Hippocampal formation (tissue), 2 donors: ENCODE measurements around the gene GLRA2.
"Not testable (repeated sequence)": the region's sequence is repeated elsewhere in the genome, so short reads cannot be mapped to it uniquely, and the experiment has no call there.

Experiments used
- DNase-seq, 2 donors: peaks; one replicate each; lab custom pipeline; 2025; lab: John Stamatoyannopoulos, UW

GLRA2 gene

DNA sequence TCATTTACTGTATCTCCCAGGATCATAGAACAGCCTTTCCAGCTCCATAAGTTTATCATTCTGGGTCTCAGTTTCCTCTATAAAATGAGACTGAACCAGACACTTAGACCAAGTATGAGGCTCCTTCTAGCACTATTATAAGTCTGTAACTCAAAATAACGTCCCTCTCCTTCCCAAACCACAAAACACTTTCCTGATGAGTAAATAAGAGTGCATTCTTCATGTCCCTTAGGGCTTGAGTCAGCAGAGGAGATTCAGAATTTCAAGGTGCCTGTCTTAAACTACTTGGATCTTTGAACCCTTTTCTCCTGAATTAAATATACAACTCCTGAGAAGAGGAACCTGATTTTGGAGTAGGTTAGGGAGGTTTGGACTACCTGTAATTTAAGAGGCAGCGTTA is 62.6 kb downstream of the GLRA2 start:
- no peak for DNase-seq

DNA sequence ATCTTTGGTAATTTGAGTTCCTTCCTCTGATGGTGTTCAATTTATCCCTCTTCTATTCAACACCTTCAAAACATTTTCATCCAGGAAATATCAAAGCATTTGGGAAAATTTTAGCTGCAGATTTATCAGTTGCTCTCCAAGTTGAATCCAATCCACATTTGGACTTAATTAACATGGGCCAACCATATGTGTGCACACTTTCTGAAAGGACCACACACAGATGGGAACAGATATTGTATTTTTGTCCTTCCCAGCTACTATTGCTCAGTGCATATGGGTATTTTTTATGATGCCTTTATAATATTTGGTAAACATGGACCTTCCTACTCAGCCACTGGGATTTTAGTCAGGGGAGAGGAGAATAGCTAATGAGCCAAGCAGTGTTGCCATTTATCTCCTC is 65.2 kb downstream of the GLRA2 start:
- no peak for DNase-seq

DNA sequence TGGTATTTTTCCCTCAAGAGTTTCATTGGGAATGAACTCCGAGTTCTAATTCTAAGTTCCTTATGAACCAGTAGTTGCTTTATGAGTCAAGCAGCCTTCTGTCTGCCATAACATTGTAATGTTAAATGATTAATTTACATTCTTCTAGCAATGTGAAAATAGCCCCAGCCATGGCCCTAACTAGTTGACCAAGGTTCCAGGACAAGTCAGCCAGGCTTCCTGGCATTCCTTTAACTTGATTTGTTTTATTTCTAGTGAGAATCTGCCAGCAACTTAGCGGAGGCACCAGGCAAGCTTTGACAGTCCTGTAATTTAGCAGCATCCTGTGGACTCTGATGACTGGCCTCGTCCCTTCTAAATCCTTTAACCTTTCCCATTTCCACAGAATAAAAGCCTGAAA is 69.0 kb downstream of the GLRA2 start:
- DNase-seq = no peak

DNA sequence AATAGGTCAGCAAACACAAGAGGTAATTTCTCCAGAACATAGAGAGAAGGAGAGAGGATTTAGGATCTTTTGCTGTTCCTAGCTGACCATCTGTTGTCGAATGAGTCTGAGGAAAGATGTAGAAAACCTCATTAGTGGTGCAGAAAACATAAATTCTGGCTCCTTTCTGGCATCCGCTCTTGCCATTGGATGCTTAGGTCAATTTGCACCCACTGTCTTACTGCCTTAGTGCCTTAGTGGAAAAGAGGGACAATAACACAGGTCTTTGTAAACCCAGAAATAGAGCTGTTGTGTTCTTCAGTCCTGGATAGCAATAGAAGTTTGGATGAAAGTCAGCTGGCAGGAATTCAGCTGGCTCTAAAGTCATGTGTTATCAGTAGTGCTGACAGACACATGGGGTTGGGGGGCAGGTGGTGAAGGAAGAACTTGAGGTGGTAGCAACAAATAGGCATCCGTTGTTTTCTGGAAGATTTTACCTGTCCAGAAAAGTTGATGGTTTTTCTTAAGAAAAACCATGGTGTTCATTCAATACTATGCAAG is 78.2 kb downstream of the GLRA2 start:
- no peak for DNase-seq

DNA sequence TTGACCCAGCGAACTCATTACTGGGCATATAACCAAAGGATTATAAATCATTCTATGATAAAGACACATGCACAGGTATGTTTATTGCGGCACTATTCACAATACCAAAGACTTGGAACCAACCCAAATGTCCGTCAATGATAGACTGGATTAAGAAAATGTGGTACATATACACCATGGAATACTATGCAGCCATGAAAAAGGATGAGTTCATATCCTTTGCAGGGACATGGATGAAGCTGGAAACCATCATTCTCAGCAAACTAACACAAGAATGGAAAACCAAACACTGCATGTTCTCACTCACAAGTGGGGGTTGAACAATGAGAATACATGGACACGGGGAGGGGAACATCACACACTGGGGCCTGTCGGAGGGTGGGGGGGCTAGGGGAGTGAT is 83.1 kb downstream of the GLRA2 start:
- not testable (repeated sequence) for DNase-seq

DNA sequence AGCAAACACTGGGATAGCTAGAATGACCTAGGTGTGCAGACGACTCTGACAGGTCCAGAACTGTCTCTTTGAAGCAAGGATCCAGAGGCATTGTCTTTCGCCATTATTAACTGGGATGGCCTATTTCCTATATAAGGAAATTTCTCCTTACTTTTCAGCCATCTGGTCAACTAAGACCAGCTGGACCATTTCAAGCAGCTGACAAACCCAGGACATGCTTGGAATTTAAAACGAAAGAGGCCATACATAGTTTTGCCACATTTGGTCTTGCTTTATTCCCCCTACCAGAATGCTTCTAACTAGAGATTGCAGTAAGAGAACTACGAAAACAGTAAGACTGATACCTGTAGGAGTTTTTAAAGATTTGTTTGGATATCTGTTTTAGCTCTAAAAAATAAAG is 87.0 kb downstream of the GLRA2 start:
- DNase-seq = no peak

DNA sequence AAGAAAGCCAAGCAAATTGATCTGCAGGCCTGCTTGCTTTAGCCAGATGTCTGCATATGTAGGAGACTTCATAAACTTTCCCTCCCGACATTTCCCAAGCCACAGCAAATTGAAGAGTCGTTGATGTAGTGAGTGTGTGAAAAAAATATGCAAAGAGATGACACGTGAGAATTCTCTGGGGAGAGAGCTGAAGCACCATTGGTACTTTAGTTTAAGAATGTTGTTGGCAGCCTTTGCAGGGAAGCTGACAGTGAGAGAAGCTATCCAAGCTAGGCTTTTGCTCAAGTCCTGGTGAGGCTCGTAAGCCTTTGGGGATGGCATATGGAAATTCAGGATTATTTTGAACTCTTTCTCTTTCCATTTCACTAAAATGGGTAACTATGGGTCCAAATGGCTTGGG is 87.5 kb downstream of the GLRA2 start:
- no peak for DNase-seq

DNA sequence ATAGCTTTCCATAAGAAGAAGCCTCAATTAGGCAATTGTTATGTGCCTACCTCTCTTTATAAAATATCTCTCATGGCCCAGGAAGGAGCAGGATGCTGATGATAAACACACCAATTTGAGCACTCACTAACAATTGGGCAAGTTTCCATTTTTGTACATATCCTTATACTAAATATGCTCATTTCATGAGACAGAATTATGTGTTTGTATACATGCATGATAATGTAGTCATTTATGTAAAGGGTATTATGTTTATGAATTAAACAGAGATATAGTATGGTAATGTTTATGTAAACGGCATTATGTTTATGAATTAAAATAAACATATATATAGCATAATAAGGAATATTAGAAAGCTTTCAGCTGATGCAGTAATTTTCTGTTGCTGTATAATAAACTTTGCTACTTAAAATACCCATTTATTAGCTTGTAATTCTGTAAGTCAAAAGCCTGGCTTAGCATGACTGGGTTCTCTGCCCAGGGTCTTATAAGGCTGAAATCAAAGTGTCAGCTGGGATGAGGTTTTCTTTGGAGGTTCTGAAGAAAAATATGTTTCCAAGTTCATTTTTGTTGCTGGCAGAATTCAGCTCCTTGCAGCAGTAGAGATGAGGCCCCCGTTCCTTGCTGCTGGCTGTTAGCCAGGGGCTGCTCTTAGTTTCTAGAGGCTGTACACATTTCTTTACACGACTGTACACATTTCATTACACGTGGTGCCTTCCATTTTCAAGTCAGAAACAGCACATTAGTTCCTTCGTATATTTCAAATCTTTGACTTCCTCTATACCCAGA is 89.0 kb downstream of the GLRA2 start:
- no peak for DNase-seq

DNA sequence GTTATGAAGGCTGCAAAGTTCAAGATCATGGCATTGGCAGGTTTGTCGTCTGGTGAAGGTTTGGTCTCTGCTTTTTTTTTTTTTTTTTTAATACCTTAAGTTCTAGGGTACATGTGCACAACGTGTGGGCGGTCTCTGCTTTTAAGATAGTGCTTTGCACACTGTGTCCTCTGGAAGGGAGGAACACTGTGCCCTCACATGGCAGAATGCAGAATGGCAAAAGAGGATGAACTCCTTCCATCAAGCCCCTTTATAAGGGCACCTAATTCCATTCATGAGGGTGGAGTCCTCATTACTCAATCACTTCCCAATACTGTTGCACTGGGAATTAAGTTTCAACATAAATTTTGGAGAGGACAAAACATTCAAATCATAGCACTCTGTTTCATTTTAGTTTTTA is 101.4 kb downstream of the GLRA2 start:
- no peak for DNase-seq

DNA sequence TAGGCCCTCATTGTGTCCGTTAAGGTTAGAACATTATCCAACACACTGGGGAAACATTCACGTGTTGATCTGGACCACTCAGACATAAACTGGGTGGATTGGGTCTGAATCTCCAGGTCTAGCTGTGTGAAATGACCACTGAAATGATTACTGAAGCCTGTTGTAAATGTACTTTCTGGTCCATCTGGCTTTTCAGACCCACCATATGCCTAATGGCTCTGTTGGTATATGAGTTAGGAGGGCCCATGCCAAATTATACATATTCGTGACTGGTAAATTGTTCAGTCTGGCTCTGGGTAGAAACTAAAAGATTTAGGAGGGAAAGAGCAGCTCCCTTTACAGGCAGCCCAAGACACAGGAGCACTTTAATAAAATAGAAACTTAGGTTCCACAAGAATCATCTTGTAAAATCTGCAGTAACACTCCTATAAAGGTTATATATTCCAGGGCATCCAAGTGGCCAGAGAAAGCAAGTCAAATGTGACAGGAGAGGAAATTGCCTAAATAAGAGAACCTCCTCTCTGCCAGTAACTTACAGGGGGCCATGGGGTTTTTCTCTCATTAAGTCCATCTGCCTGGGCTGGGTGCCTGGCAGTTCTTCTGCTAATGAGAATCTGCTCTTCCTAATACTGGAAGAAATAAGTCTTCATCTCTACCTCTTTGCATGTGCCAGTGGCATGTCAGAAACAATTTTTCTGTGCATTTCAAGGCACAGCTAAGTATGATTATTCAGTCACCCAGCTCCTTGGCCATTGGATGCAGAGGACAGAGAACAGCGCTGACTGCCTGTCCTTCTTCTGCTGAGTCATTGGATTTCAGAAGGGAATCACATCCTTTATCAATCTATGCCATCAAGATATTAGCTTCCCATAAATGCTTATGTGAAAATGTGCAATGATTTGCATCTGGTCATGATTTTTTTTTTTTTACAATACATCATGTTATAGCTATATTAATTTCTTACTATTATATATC is 112.6 kb downstream of the GLRA2 start:
- DNase-seq = no peak

DNA sequence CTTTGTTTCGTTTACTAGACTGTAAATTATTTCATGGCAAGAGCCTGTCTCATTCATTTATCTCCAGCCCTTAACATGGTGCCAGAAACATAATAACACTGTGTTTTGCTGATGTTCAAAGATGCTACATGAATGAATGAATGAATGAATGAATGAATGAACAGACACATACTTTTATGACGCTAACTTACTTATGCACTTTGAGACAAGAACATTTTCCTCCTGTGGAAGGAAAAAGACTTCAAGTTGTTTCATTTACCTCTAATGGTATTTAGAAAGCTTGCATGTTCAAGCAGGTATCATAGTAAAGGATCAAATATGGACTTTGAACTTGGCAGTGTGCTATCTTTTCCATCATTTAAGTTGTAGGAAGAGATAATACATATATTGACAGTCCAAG is 131.6 kb downstream of the GLRA2 start:
- DNase-seq = no peak

DNA sequence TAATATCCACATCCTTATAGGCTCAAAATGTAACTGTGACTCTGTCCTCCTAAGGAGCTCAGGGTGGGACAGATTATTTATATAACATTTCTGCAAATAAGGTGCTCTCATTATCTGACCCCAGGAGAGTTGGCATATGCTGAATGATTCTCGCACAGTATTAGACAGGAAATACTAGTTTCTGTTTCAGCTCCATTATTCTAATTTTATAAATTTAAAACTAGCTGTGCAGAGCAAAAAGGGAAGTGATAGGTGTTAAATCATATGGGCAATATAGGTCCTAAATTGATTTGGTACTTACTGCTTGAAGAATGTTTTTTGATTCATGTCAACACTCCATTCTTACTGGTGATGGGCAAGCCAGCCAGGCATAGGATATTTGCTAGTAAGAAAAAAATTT is 141.5 kb downstream of the GLRA2 start:
- no peak for DNase-seq

DNA sequence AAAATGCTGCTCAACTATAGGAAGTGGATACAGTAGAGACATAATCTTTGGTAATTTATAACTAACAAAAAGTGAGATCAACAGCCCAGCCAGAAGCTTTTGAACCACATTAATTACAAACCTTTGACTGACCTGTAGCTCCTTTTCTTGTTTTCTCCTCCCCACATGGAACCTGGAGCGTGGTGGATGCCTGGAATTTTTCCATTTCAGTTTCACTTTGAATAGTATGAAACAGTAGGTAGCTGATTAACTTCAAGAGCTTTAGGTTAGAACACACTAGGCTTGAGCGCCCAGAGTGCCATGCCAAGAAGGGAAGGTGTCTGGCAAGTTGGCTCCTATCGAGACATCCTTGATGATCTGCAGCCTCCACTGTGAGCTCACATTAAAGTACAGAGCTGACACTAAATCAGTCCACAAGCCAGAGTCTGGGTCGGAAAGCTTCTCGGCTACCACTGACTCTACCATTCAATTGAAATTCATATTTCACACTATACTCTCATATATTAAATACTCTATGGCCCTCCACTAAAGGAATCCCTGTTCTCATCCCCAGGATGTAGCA is 143.4 kb downstream of the GLRA2 start:
- DNase-seq = no peak

DNA sequence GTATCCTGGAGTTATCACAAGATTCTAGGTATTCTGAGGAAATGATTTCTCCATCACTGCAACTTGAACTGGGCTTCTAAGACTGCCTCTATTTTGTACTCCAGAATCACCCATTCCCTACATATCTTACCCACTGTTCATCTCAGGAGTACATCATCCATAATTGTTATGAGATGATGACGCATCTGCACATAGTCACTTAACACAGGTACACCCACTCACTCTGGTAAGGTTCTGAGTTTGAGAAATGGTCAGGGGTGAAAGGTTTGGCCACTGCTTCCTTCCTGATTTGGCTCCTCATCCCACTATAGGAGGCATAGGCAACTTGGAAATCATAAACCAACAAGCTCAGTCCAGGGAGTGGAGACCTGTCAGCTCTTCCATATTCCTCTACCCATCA is 143.9 kb downstream of the GLRA2 start:
- DNase-seq = no peak

DNA sequence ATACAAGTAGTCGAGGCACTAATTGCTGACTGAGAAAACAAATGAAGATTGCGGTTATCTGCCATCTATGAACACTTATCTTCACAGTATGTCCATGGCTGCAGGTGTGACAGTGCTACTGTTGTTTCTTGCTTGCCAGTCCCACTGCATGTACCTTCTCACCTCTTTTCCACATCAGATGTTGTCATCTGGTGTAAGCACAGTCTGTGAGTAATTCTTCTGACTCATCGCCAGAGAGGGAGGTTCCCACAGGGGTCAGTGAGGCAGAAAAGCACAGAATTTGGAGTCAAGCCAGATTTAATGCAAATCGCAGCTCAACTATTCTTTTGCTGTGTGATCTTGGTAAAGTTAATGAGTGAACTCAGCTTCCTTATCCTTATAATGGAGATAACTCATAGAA is 144.4 kb downstream of the GLRA2 start:
- DNase-seq = no peak

DNA sequence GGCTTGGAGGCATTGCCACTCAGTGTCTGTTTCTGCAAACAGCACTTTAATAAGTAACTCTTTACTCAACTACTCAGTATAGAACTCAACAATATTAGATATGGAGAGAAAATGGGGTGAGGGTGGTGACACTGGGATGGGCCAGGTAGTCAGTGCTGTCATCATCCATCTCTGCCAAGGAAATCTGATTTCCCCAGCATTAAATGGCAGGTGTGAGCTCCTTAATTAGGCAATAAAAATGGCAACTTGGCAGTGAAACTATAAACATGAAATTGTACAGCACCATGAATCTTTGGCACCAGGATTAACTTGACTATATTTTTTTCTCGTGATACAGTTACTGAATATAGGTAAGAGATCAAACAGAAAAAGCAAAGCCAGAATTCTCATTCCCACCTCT is 146.2 kb downstream of the GLRA2 start:
- no peak for DNase-seq

DNA sequence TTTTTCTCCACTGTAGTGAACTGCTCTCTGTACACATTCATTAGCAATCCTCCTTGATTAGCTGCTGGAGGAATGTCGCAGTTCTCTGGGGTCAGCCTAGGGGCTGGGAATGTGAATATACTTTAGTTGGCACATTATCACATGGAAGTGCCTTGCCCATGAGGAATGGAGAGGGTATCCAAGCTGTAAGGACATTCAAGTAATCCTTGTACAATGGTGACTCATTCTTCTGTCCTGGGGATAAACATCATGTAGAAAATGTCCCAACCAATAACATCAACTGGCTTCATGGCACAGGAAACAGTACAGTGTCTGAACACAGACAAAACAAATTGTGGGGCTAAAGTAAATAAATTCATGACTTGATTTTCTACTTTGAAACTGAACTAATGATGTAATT is 147.1 kb downstream of the GLRA2 start:
- no peak for DNase-seq

DNA sequence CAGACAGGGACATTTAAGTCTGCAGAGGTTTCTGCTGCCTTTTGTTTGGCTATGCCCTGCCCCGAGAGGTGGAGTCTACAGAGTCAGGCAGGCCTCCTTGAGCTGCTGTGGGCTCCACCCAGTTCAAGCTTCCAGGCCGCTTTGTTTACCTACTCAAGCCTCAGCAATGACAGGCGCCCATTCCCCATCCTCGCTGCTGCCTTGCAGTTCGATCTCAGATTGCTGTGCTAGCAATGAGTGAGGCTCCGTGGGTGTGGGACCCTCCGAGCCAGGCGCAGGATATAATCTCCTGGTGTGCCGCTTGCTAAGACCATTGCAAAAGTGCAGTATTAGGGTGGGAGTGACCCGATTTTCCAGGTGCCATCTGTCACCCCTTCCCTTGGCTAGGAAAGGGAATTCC is 159.0 kb downstream of the GLRA2 start:
- not testable (repeated sequence) for DNase-seq

DNA sequence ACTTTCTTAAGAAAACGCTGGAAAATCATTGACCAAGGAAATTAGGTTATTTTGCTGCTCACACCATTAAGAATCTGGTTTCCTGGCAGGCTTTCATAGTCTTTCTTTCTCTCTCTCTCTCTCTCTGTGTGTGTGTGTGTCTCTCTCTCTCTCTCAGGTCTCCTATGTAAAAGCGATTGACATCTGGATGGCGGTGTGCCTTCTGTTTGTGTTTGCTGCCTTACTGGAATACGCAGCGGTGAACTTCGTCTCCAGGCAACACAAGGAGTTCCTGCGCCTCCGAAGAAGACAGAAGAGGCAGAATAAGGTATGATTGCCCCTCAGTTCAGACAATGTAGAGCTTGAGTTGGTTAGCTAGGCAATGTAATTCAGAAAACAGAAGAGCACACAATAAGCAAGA is 161.2 kb downstream of the GLRA2 start:
- no peak for DNase-seq

DNA sequence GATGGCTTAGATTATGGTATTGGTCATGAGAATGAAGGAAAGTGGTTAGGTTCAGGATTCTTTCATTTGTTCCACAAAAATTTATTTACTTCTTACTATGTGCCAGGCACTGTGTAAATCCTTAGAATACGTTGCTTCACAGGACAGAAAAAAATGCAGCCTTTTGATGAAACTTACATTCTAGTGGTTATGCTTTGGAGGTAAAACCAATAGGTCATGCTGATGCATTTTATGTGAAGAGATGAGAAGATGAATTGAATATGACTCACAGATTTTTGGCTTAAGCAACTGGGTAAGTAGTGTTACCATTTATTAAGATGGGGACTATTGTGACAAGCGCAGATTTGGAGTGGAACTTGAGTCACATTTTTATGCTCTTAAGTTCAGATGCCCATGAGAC is 165.3 kb downstream of the GLRA2 start:
- DNase-seq = no peak

DNA sequence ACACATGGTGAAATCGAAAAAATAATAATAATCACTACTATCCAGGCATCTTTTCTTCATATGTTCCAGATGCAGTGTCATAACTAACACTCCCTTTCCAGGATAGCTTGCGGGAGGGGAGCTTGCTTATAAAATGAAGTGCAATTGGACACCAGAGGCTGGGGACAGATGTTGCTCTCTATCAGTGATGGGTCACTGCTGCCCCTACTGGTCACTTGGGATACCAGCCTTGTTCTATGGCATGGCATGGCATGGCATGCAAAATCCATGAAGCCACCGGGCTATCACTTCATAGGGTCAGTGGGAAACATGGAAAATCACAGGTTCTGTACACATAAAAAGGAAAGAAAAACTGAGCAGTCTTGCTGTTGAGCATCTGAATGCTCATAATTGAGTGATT is 168.1 kb downstream of the GLRA2 start:
- no peak for DNase-seq

DNA sequence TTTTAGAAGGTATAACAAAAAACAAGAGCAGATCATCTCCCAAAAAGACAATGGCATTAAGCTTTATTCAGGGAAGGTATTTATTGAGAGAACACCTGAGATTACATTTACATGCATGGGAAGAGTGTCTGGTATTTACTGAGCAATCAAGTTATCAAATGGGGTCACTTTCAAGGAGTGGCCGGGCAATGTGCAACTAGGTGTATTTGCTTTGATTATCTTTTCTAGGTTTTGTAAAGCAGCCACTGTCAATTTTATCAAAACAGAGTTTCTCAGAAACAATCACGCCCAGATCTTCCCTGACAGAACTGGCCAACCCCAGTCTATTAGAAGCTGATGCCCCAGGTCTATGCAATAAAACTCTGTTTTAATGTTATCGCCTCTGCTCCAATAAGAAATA is 169.5 kb downstream of the GLRA2 start:
- no peak for DNase-seq

DNA sequence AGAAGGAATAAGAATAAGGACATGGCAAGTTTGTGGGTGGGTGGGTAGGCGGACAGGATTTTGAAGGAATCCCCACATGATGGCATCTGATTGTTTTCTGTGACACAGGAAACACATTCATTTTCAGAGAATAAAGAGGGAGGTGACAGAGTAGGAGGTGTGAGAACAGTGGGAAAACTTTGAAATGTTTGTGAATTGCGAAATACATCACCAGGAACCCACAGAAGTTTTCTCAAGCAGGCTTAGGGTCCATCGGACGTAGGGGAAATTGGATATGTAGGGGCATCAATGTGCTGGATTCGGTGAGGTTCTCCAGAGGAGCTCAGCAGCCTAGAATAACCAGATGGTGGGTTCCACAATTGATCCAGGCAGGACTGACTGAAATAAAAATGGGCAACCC is 171.6 kb downstream of the GLRA2 start:
- DNase-seq = no peak
